AG04449 (cell line): ENCODE data around the gene TRIM71.
"Not testable (repeated sequence)": the region's sequence is repeated elsewhere in the genome, so short reads cannot be mapped to it uniquely, and the experiment has no call there.

Source experiments
- CTCF ChIA-PET: fragments of 350-600 bp; formaldehyde crosslinking; extraction: SDS; loops from one replicate; lab custom pipeline; 2021; ENCODE audit warnings: antibody characterized with exemption; lab: Yijun Ruan, JAX
- POLR2A ChIA-PET: fragments of 400-600, 350-600 bp; formaldehyde crosslinking; extraction: SDS; loops from one replicate; lab custom pipeline; 2020; ENCODE audit warnings: antibody characterized with exemption, inconsistent platforms; lab: Yijun Ruan, JAX
- DNase-seq: peaks from one replicate; pipeline ENCODE4 v3.0.0-alpha.2; 2010; ENCODE audit warnings: low read depth, low spot score
- H3K4me3 ChIP-seq: 2 replicates; pipeline ENCODE4 v1.5.1; 2011; ENCODE audit warnings: low read depth, mild to moderate bottlenecking, control low read depth, low read length
- CTCF ChIP-seq: IDR thresholded peaks from one replicate; pipeline ENCODE4 v1.5.1; 2011; ENCODE audit warnings: mild to moderate bottlenecking, moderate library complexity, low read length, control low read depth, inconsistent platforms; ENCODE audit not compliant: insufficient read depth; ENCODE audit errors: missing control alignments

Gene TRIM71

GRCh38 chr3:32896143-32896542 lies 78.3 kb downstream of the TRIM71 start:
- DNase-seq = no peak
- no peak overlapping the region for H3K4me3 ChIP-seq
- no peak for TF ChIP-seq CTCF
- ChIA-PET POLR2A (no interaction called here), CTCF (no interaction called here)

GRCh38 chr3:32897001-32897601 lies 79.3 kb downstream of the TRIM71 start:
- ChIA-PET CTCF (no interaction called here), POLR2A (no interaction called here)
- TF ChIP-seq CTCF = no peak
- no peak for DNase-seq
- no peak overlapping the region for H3K4me3 ChIP-seq

- ChIA-PET CTCF (interaction anchor here (1.1 kb wide), 1 partner anchor 116 kb away, joined by 3 read pairs; no protein-coding TSS in a partner anchor), POLR2A (no interaction called here)
- no peak overlapping the region for H3K4me3 ChIP-seq
- no peak for DNase-seq
- no peak for TF ChIP-seq CTCF
Observed at GRCh38 chr3:32897981-32898623, 80.3 kb downstream of the TRIM71 start.

- DNase-seq = no peak
- ChIA-PET CTCF (interaction anchor here (1.1 kb wide), 1 partner anchor 117 kb away, joined by 3 read pairs; no protein-coding TSS in a partner anchor), POLR2A (no interaction called here)
- no peak for TF ChIP-seq CTCF
- no peak overlapping the region for H3K4me3 ChIP-seq
Observed at GRCh38 chr3:32899265-32899664, 81.5 kb downstream of the TRIM71 start.

GRCh38 chr3:32901005-32901932 lies 83.5 kb downstream of the TRIM71 start:
- ChIA-PET POLR2A (no interaction called here), CTCF (no interaction called here)
- no peak overlapping the region for H3K4me3 ChIP-seq
- TF ChIP-seq CTCF = no peak
- DNase-seq = no peak

GRCh38 chr3:32902887-32903371 lies 85.1 kb downstream of the TRIM71 start:
- DNase-seq, H3K4me3 ChIP-seq, POLR2A ChIA-PET: not testable (repeated sequence)
- CTCF ChIA-PET = interaction anchor here (1.2 kb wide), 1 partner anchor 30 kb away, joined by 3 read pairs; no protein-coding TSS in a partner anchor
